Muscle of leg (tissue), 11 donors: ENCODE results near the gene SLX4IP. TPM values are rescaled to one million over a fixed set of nuclear protein-coding genes. Genes with fewer than 3 reads are reported as not detected.

Experiments
- DNase-seq: peaks from one replicate; pipeline ENCODE4 v3.0.0; 2013
- H3K27ac ChIP-seq: one replicate; pipeline ENCODE4 v1.5.1; 2013; ENCODE audit warnings: mild to moderate bottlenecking, low read length, control low read depth
- H3K27me3 ChIP-seq: one replicate; pipeline ENCODE4 v1.6.1; 2013; ENCODE audit warnings: low read length; ENCODE audit not compliant: control insufficient read depth, insufficient read depth
- H3K36me3 ChIP-seq: one replicate; pipeline ENCODE4 v1.6.1; 2013; ENCODE audit warnings: low read length; ENCODE audit not compliant: control insufficient read depth, insufficient read depth
- H3K4me1 ChIP-seq: one replicate; pipeline ENCODE4 v1.6.1; 2013; ENCODE audit warnings: low read length; ENCODE audit not compliant: control insufficient read depth, insufficient read depth
- H3K4me3 ChIP-seq: one replicate; pipeline ENCODE4 v1.5.1; 2013; ENCODE audit warnings: low read length, control low read depth
- H3K9me3 ChIP-seq: replicated peaks from 2 replicates; pipeline ENCODE4 v1.6.1; 2013; ENCODE audit warnings: low read depth, low read length; ENCODE audit not compliant: control insufficient read depth
- WGBS: methylation state at CpG from one replicate; pipeline ENCODE4 v1.1.5; 2013; ENCODE audit warnings: missing lambda C conversion rate; ENCODE audit not compliant: insufficient coverage; 5-methylcytosine and 5-hydroxymethylcytosine counted together
- polyA plus RNA-seq, 8 donors: library from polyadenylated mRNA; unstranded; fragments of 120-200 nt; gene quantifications; one replicate each; pipeline versions ENCODE4 v1.2.1 to v1.2.3, GENCODE V29; 2013; ENCODE audit warnings: inconsistent platforms in 1 of 8, low replicate concordance in 1 of 8; ENCODE audit not compliant: insufficient read length in 8 of 8, insufficient read depth in 1 of 8
- total RNA-seq: library from RNA; stranded (reverse); fragments of 120-200 nt; gene quantifications from one replicate; pipeline ENCODE4 v1.2.4, GENCODE V29; 2013

The SLX4IP gene
- total and polyA plus RNA-seq, 9 donors, result 3.3 to 5.0 (median 4.4) TPM

DNA sequence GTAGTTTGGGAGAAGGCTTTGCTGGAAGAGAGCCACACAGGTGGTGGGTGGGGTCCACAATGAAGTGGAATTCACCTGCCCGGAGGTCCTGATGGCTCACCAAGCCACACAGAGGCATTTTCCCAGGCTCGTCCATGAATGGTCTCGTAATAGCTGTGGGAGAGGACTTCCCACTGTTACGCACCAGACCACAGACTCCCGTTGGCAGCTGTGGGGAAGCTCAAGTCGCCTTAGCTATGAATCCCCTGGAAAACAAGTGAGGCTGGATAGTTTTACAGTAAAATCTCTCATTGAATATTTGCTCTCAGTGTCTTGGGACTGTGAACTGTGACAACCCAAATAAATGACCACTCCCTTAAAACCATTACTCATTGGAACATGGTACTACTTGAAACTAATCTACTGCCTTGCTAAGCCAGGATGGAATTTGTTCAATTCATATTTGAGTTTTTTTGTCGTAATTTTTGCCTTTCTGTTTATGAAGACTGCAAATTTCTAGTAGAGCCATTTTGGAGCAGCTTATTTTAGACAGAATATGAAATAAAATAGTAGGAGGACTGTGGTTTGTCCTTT lies 159.3 kb downstream of the SLX4IP start:
- 71% methylated on average over 5 of the region's 7 CpGs for WGBS
- H3K4me3 ChIP-seq, result no peak overlapping the region
- H3K27me3 ChIP-seq, result no peaks in the 10 kb centered on the region
- H3K9me3 ChIP-seq, result no peaks in the 10 kb centered on the region
- H3K4me1 ChIP-seq, result no peaks in the 10 kb centered on the region
- no peak overlapping the region for H3K27ac ChIP-seq
- DNase-seq, result no peak
- H3K36me3 ChIP-seq, result no peaks in the 10 kb centered on the region

DNA sequence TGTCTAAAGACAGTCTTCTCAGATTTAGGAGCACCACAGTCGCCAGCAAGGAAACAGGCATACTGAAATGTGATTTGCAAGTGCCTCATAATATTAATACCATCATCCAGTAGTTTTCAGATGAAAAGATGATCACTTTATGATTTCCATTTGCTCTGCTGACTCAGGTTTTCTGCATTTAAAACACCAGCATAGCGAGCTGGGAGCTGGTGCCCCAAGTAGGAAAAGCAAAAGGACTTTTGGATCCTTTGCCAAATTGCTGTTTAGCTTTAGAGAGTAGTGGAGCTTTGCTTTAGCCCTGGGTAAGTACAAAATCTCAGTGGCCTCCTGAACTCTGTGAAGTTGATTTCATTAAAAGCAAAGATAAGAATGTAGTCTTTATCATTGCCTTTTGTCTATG lies 160.2 kb downstream of the SLX4IP start:
- WGBS, result no CpG with 5 or more reads among the region's 2 CpGs
- Histone ChIP-seq H3K4me1 (no peaks in the 10 kb centered on the region), H3K4me3 (no peak overlapping the region), H3K27ac (no peak overlapping the region), H3K36me3 (no peaks in the 10 kb centered on the region), H3K27me3 (no peaks in the 10 kb centered on the region), H3K9me3 (no peaks in the 10 kb centered on the region)
- DNase-seq, result no peak

DNA sequence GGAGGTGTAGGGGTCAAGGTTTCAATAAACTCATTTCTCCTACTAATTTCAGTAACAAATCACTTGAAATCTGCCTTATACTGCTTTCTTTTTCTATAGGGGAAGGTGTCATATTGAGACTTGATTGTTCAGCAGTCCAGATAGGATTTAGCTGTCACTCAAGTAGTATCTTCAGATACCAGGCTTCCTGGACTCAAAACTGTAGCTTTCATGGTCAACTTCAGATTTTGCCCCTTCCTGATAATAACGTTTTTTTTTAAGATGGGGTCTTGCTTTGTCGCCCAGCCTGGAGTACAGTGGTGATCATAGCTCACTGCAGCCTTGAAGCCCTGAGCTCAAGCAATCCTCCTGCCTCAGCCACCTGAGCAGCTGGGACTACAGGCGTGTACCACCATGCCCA lies 160.9 kb downstream of the SLX4IP start:
- DNase-seq, result no peak
- 100% methylated on average over 2 of the region's 3 CpGs for WGBS

DNA sequence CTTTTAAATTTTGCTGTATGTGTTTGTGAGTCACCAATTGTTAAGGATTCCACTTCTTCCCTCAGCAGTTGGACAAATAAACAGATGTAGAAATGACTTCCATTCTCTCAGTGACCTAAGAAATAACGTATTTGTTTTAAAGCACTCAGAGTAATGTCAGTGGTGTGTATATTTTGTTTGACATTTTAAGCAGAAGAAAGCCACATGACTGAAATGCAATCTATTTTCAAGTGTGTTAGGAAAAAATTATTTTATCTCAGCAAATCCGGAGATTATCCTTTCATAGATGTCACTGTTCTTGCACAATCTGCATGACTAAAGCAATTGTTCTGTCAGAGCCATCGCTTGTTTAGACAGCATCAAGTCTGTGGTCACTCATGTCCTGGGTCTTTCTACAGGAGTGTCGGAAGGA lies 161.6 kb downstream of the SLX4IP start:
- Histone ChIP-seq H3K27me3 (no peaks in the 10 kb centered on the region), H3K9me3 (no peaks in the 10 kb centered on the region), H3K36me3 (no peaks in the 10 kb centered on the region), H3K4me1 (no peaks in the 10 kb centered on the region), H3K27ac (no peak overlapping the region), H3K4me3 (no peak overlapping the region)
- no CpG with 5 or more reads among the region's 4 CpGs for WGBS
- no peak for DNase-seq

More for the DNA sequence above, 160.9 kb downstream of the SLX4IP start:
- no peak overlapping the region for H3K27ac ChIP-seq
- no peak overlapping the region for H3K4me3 ChIP-seq
- H3K27me3 ChIP-seq, result no peaks in the 10 kb centered on the region
- no peaks in the 10 kb centered on the region for H3K9me3 ChIP-seq
- no peaks in the 10 kb centered on the region for H3K4me1 ChIP-seq
- no peaks in the 10 kb centered on the region for H3K36me3 ChIP-seq

DNA sequence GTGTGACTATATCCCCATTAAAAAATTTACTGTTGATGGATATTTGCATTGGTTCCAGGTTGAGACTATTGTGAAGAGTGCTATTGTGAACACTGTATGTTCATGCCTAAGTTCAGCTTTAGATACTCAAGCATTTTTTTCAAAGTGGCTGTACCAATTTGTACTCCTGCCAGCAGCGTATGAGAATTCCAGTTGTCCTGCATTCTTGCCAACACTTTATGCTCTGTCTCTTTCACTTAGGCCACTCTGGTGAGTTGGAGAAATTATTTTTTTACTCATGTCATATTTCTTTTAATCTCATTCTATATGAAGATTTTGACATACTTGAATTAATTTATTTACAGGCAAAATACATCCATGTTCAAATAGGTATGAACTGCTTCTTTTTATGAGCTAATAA lies 162.5 kb downstream of the SLX4IP start:
- no peaks in the 10 kb centered on the region for H3K36me3 ChIP-seq
- no peak overlapping the region for H3K4me3 ChIP-seq
- no peak for DNase-seq
- no peaks in the 10 kb centered on the region for H3K9me3 ChIP-seq
- no peak overlapping the region for H3K27ac ChIP-seq
- H3K27me3 ChIP-seq, result no peaks in the 10 kb centered on the region
- no CpG with 5 or more reads among the region's 1 CpG for WGBS
- no peaks in the 10 kb centered on the region for H3K4me1 ChIP-seq

DNA sequence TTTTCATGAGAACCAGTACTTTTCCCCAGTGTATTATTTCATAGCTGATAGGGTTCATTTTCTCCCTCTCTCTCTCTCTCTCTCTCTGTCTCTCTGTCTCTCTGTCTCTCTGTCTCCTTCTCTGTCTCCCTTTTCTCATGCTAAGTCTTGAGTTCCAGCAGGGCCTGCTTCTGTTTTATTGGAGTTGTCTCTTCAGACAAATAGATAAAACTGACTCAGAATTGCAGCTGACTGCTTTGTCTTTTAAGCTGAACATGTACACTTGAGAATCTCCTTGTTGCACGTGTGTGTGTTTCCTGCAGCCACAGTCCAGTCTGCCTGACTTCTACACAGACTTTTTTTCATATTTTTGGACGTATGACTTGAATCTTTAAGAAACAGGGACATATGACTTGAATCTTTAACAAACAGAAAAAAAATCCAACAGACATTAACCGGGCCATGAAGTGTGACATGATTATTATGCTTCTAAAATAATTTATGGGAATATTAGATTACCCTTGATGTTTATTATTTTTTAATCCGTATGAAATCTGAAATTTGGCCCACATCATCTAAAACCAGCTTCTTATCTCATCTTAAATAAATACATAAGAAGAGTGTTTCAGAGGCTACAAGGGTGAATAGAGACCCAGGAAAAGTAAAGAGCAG lies 167.2 kb downstream of the SLX4IP start:
- Histone ChIP-seq H3K27ac (peak overlapping the region; percentile 10), H3K27me3 (no peaks in the 10 kb centered on the region), H3K4me3 (no peak overlapping the region), H3K4me1 (peaks cover 12% of the 10 kb centered on the region), H3K9me3 (no peaks in the 10 kb centered on the region), H3K36me3 (no peaks in the 10 kb centered on the region)
- 0% methylated on average over 1 of the region's 4 CpGs for WGBS
- DNase-seq, result peak; percentile 64

DNA sequence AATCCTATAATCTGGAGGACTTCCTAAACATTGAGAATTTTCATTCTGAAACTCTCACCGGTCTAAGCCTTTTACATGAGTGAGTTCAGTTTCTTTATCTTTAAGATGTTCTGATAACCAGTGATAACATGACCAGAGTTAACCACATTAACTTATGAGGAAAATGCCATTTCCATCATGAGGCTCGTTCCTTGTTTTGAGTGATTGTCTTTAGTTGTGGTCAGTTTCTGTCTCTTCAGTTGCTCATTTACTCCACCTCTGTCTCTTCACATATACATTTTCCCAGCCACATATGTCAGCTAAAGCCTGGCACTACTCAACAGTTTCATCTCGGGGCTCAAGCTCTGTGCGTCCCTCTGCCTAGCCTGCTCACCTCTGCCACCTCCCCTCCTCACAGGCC lies 168.3 kb downstream of the SLX4IP start:
- Histone ChIP-seq H3K27ac (no peak overlapping the region), H3K9me3 (no peaks in the 10 kb centered on the region), H3K27me3 (no peaks in the 10 kb centered on the region), H3K4me3 (no peak overlapping the region), H3K36me3 (no peaks in the 10 kb centered on the region), H3K4me1 (peaks cover 12% of the 10 kb centered on the region)
- 80% methylated on average over 1 of the region's 4 CpGs for WGBS
- DNase-seq, result no peak

DNA sequence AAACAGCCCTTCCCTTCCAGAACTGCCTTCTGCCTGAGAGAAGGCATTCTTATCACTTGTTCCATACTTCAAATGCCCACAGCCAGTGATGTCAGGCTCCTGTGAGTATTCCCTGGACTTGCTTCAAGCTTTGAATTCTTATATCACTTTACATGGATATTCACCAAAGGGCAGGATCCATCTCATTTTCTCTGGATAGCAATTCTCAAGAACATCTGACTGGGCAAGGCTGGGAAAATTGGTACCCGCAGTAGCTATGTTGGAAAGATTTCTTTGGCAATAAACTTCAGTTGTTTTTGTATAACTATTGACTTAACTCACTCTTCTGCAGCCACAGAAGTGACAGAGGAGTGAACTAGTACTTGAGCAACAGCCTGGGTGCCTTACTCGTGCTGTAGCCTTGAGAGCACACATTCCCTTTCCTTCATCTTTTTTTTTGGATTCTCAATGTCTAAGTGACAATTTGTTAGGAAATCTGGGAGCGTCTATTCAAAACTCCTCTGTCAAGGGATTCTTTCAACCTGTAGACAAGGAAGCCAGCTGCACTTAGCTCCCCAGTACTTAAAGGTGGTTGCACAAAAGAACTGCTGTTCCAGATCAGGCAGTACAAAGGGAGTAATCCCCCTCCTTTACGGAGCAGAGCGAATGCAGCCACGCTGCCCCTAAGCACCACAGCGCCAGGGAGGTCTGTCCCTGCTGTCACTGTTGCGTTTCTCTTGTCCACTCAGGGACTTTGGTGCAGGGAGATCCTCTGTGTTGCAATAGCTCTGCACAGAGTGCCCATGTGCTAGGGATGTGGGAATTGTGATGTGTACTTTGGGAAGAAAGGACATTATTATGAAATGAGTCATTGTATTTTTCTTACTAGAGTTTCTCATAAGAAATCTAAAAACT lies 169.1 kb downstream of the SLX4IP start:
- Histone ChIP-seq H3K27ac (peak overlapping the region; percentile 69), H3K27me3 (no peaks in the 10 kb centered on the region), H3K36me3 (no peaks in the 10 kb centered on the region), H3K4me3 (no peak overlapping the region), H3K9me3 (no peaks in the 10 kb centered on the region), H3K4me1 (peaks cover 12% of the 10 kb centered on the region)
- whole genome bisulfite sequencing, result 66% methylated on average over 3 of the region's 8 CpGs
- peak; percentile 75 for DNase-seq

DNA sequence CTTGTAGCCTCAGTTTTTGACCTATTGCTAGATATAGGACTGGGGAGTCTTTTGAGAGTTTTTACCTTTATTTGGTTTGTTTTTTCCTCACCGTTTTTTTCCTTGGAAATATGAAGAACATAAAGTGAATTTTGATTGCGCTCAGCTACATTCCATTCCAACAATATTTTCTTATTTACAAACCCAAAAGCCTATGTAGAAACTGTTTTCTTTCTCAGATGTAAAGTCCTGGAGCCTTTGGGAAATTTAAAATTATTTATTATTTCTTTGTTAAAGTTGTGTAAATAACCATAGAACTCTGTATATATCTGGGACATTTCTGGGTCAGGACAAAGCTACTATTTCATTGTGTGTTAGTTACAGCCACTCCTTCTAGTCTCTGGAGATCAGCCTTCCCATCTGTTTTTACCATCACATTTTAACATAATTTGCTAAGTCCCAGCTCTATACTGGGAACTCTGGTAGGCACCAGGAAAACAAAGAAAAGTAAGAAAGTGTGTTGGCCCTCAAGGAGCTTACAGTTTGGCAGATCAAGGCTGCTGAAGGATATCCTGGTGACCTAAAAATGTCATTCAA lies 169.8 kb downstream of the SLX4IP start:
- Histone ChIP-seq H3K27me3 (no peaks in the 10 kb centered on the region), H3K9me3 (no peaks in the 10 kb centered on the region), H3K4me3 (no peak overlapping the region), H3K4me1 (peaks cover 16% of the 10 kb centered on the region), H3K27ac (peak overlapping the region; percentile 69), H3K36me3 (no peaks in the 10 kb centered on the region)
- DNase-seq, result peak; percentile 75
- WGBS, result no CpG with 5 or more reads among the region's 2 CpGs
